ENCODE results near the gene ADAT2.

- TF ChIP-seq, protein P1, sequence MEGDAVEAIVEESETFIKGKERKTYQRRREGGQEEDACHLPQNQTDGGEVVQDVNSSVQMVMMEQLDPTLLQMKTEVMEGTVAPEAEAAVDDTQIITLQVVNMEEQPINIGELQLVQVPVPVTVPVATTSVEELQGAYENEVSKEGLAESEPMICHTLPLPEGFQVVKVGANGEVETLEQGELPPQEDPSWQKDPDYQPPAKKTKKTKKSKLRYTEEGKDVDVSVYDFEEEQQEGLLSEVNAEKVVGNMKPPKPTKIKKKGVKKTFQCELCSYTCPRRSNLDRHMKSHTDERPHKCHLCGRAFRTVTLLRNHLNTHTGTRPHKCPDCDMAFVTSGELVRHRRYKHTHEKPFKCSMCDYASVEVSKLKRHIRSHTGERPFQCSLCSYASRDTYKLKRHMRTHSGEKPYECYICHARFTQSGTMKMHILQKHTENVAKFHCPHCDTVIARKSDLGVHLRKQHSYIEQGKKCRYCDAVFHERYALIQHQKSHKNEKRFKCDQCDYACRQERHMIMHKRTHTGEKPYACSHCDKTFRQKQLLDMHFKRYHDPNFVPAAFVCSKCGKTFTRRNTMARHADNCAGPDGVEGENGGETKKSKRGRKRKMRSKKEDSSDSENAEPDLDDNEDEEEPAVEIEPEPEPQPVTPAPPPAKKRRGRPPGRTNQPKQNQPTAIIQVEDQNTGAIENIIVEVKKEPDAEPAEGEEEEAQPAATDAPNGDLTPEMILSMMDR (IDR thresholded peaks at IDR 0.05), result no peak
- TF ChIP-seq POLR2A (IDR thresholded peaks at IDR 0.05), result no peak
These were observed 73.6 kb downstream of the ADAT2 start for GRCh38 chr6:143376861-143377260.

Measured in Peyer's patch (tissue), 4 donors.